ENCODE data around the gene ZNF394.
A peak's percentile ranks its signal among the peaks of the same experiment; 100 is the strongest.
"Not testable (repeated sequence)": the region's sequence is repeated elsewhere in the genome, so short reads cannot be mapped to it uniquely, and the experiment has no call there.

The ZNF394 gene

DNA sequence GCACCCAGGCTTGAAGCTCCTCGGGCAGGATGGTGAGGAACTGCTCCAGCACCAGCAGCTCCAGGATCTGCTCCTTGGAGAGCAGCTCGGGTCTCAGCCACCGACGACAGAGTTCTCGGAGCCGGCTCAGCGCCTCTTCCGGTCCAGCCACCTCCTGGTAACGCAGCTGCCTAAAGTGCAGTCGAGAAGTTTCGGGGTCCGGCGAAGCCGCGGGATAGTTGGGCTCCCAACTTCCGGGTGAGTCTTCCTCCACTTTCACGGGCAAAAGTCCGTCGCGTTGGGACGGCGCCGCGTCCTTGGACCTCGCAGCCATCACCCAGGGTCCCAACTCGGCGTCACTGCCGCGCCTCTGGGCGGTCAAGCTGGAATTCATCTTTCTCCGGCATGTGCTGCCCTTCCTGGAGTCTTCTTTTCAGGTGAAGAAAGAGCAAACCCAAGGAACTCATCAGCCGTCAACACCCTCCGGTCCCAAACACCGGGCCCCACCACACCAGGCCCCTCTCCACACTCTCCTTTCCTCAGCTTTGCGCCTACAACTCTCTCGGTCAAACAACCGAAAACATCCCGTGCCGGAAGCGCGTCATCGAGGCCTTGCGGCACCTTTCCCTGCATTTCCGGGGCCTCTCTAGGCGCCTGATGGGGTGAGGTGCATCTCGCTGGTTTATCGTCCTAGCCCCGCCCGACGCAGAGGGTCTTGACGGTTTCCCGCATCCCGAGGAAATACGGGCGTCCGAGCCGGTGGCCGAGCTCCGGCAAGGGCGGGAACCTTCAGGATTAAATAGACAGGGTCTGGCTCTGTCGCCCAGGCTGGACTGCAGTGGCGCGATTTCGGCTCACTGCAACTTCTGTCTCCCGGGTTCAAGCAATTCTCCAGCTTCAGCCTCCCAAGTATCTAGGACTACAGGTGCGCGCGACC is at the start of gene ZNF394:
Gene ZNF394 (minus strand): TSS at position 561 of the 916 bp plus-strand sequence. CDS start 188 bp downstream, at position 373.
- peak; percentile 78 to 79 for DNase-seq (ENCODE audit: low read depth in 2 of 2, low spot score in 1 of 2)

DNA sequence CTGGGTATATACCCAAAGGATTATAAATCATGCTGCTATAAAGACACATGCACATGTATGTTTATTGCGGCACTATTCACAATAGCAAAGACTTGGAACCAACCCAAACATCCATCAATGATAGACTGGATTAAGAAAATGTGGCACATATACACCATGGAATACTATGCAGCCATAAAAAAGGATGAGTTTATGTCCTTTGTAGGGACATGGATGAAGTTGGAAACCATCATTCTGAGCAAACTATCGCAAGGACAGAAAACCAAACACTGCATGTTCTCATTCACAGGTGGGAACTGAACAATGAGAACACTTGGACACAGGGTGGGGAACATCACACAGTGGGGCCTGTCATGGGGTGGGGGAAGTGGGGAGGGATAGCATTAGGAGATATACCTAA is 49.5 kb upstream of the ZNF394 start:
- DNase-seq (ENCODE audit: low read depth in 2 of 2, low spot score in 1 of 2) = not testable (repeated sequence)

DNA sequence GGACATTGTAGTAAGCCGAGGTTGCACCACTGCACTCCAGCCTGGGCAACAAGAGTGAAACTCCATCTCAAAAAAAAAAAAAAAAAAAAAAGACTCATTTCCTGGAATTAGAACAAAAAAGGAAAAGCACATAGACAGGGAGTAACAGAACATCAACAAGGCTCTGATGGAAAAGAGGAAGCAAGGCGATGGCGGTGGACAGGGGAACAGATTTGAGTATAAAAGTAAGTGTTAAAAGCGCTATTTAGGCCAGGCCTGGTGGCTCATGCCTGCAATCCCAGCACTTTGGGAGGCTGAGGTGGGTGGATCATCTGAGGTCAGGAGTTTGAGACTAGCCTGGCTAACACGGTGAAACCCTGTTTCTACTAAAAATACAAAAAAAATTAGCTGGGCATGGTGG is 45.2 kb upstream of the ZNF394 start:
- not testable (repeated sequence) for DNase-seq (ENCODE audit: low read depth in 2 of 2, low spot score in 1 of 2)

- no peak for DNase-seq (ENCODE audit: low read depth in 2 of 2, low spot score in 1 of 2)
Observed at GRCh38 chr7:99543916-99544315, 43.8 kb upstream of the ZNF394 start.

DNA sequence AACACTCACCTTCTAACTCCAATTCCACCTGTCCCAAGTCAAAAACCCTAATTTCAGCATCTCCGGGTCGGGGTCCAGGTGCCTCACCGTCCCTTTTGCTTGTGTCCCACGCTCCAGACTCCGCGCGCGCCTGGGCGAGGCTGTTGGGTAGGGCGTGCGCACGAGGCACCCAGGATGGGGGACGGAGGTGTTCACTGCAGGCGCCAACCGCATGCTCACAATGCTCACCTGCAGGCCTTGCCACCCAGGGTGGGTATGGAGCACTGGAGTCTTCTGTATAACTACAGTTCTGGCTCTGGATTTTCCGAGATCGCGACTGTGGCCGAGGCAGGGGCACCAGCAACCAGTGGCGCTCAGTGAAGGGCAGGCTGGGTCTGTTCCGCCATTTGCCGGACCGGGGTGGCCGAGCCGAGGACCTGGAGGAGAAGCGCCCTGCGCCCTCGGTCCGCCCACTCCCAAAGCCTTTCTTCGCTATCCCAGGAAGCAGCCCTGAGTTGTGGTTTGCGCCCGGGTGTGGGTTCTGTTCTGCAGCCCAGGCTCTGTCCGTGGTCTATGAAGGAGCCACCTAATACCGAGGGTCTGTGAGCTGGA is 43.1 kb upstream of the ZNF394 start:
- no peak for DNase-seq (ENCODE audit: low read depth in 2 of 2, low spot score in 1 of 2)

DNA sequence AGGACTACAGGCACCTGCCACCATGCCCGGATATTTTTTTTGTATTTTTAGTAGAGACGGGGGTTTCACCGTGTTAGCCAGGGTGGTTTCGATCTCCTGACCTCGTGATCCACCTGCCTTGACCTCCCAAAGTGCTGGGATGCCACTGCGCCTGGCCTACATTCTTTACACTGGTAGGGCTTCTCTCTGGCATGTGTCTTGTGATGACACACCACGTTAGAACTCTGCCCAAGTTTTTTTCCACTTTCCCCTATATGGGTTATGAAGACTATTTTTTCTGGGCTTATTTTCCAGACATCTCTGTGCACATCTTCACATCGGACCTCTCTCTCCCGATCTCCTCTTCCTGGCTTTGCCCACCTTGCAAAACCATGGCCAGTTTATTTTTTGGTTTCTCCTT is 41.1 kb upstream of the ZNF394 start:
- DNase-seq (ENCODE audit: low read depth in 2 of 2, low spot score in 1 of 2) = no peak

- DNase-seq (ENCODE audit: low read depth in 2 of 2, low spot score in 1 of 2) = no peak
Observed at GRCh38 chr7:99540542-99540941, 40.5 kb upstream of the ZNF394 start.

DNA sequence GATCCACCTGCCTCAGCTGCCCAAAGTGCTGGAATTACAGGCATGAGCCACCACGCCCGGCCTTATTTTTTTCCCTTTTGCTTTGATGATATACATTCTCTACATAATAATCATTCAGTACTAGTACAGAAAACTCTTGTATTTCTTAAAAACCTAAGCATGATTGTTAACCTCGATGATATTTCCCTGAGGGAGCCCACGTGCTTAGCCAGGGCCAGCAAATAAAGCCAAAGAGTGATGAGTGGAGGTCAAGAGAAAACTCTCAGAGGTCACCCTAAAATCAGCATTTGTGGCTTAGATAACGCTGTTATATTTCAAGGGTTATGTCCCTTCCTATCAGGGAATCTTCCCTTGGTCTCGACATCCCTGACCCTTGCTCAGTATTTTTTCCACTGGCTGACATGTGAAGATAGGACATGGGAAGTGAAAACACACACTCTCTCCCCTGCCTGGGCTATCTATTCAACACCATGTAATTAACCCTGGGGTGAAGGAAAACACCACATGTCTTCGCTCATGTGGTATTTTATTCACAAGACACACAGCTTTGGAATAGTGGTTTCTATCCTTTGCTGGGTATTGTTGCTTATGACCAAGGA is 39.2 kb upstream of the ZNF394 start:
- DNase-seq (ENCODE audit: low read depth in 2 of 2, low spot score in 1 of 2) = no peak

DNA sequence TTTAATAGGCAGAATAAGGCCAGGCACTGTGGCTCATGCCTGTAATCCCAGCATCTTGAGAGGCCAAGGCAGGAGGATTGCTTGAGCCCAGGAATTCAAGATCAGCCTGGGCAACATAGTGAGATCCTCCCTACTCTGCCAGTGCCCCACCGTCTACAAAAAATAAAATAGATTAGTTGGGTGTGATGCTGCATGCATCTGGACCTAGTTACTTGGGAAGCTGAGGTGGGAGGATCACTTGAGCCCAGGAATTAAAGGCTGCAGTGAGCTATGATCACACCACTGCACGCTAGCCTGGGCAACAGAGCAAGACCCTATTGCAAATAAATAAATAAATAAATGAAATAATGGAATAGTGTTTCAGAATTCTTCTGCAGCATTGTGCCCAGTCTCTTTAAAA is 35.6 kb upstream of the ZNF394 start:
- DNase-seq (ENCODE audit: low read depth in 2 of 2, low spot score in 1 of 2) = no peak

DNA sequence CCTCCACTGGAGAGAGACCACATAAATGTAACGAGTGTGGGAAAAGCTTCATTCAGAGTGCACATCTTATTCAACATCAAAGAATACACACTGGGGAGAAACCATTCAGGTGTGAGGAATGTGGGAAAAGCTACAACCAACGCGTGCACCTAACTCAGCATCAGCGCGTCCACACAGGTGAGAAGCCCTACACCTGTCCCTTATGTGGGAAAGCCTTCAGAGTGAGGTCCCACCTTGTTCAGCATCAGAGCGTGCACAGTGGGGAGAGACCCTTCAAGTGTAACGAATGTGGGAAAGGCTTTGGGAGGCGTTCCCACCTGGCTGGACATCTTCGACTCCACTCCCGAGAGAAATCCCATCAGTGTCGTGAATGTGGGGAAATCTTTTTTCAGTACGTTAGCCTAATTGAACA is 31.3 kb upstream of the ZNF394 start:
- DNase-seq (ENCODE audit: low read depth in 2 of 2, low spot score in 1 of 2) = no peak

GRCh38 chr7:99525713-99526440 is 25.8 kb upstream of the ZNF394 start:
- DNase-seq (ENCODE audit: low read depth in 2 of 2, low spot score in 1 of 2) = no peak

- no peak for DNase-seq (ENCODE audit: low read depth in 2 of 2, low spot score in 1 of 2)
Observed at GRCh38 chr7:99521399-99521798, 21.3 kb upstream of the ZNF394 start.

DNA sequence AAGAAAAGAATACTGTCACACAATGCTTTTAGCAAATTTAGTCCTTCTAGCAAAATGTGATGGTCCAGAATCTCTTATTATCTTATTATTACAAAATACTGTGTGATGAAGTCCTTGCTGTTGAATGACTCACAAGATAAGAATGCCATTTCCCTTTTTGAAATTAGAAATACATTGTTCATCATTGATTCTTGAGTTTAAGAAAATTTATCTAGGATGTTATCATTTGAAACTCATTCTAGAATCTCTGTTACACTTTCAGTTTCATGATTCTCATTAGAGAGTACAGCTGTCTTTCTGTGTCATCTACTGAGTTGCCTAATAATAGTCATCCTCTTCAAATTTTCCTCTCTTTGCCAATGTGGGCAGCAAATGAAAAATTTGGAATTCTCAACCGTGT is 14.0 kb upstream of the ZNF394 start:
- no peak for DNase-seq (ENCODE audit: low read depth in 2 of 2, low spot score in 1 of 2)

DNA sequence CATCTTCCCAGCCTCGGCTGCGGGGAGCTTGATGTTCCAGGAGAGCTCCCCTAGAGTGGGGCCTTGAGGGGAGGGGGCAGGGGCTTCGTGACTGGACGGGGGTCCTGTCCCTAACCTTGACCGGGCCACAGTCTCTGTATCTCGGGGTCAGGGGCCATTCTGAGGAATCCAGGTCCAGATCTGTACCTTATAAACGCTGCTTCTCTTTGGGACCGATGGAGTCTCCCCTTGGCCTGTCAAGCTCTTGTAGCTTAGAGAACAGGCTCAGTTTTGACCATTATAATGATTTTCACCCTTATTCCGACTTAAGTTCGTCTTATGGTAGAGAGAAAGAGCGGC is 5.2 kb upstream of the ZNF394 start:
- DNase-seq (ENCODE audit: low read depth in 2 of 2, low spot score in 1 of 2) = no peak

- peak; percentile 93 to 98 for DNase-seq (ENCODE audit: low read depth in 2 of 2, low spot score in 1 of 2)
Observed at GRCh38 chr7:99504603-99505323, 4.7 kb upstream of the ZNF394 start, which contains the start of gene ZKSCAN5. ZKSCAN5 (plus strand) TSS chr7:99504662; CDS start chr7:99506045, 1,383 bp downstream.

GRCh38 chr7:99504281-99504602 is 4.2 kb upstream of the ZNF394 start:
- no peak for DNase-seq (ENCODE audit: low read depth in 2 of 2, low spot score in 1 of 2)

DNA sequence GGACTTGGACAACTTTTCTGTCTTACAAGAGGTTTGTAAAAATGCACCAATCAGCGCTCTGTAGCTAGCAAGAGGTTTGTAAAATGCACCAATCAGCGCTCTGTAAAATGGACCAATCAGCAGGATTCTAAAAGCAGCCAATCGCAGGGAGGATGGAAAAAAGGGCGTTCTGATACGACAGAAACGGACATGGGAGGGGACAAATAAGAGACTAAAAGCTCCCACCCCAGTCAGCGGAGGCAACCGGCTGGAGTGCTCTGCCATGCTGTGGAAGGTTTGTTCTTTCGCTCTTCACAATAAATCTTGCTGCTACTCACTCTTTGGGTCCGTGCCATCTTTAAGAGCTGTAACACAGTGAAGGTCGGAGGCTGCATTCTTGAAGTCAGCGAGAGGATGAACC is 1.2 kb upstream of the ZNF394 start:
- not testable (repeated sequence) for DNase-seq (ENCODE audit: low read depth in 2 of 2, low spot score in 1 of 2)

DNA sequence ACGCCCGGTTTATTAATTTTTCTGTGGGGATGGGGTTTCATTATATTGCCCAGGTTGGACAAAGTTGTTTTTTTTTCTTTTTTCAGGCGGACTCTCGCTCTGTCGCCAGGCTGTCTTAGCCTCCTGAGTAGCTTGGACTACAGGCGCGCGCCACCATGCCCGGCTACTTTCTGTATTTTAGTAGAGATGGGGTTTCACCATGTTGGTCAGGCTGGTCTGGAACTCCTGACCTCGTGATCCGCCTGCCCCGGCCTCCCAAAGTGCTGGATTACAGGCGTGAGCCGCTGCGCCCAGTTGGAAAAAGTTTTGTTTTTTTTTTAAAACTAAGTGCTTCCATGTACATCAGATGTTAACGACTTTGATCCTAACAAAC is 542 bp upstream of the ZNF394 start:
- no peak for DNase-seq (ENCODE audit: low read depth in 2 of 2, low spot score in 1 of 2)

DNA sequence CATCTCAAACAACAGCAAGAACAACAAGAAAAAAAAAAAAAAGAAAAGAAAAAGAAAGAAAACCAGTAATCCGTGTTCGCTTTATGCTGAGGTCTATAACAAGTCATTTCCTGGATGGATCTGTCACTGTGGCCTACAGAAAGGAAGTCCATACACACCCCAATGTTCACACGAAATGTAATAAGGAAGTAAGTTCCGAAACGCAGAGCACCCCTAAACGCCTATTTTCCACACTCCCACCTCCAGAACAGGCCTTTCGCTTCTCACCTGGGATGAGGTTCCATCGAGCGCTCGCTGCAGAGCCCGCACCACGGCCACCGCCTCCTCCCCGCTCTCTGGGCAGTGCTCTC is 735 bp downstream of the ZNF394 start:
- DNase-seq (ENCODE audit: low read depth in 2 of 2, low spot score in 1 of 2) = no peak

DNA sequence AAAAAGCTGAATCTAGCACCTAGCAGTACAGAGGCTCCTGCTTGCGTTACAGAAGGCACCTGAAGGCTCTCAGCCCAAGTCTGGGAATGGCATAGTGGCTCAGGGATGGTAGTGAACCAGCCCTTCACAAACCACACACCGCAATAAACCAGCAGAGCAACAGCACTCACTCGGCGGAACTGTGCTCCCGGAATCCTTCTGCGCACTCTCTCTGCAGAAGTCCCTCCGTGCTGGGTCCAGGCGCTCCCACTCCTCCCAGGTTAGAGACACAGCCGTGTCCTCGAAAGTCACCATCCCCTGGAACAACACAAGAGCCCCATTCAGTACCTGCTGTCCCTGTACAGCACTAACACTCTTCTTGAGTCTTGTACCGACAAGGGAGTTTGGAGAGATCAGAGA is 1.5 kb downstream of the ZNF394 start:
- no peak for DNase-seq (ENCODE audit: low read depth in 2 of 2, low spot score in 1 of 2)

Measured in stimulated activated CD8-positive, alpha-beta memory T cell treated with anti-CD3 and anti-CD28 coated beads, Interleukin-4, amount 100 ng/mL, for 4 hours (primary cell).